K562 (cell line): ENCODE measurements around the gene PKIB. TPM values are rescaled to one million over a fixed set of nuclear protein-coding genes. Genes with fewer than 3 reads are reported as not detected.
A peak's percentile ranks its signal among the peaks of the same experiment; 100 is the strongest.

Experiments
- ATAC-seq: fragments of 200-7000 bp; cut with Tn5 transposase; 3 replicates; pipeline ENCODE4 v1.9.1; 2020; ENCODE audit warnings: moderate library complexity
- BruUV-seq: library from RNA; stranded (reverse); fragments of 400-500 nt; replicated peaks from 2 replicates; lab custom pipeline; 2021; lab: Mats Ljungman, UMichigan
- CTCF ChIA-PET: fragments of 300-600 bp; formaldehyde crosslinking; extraction: SDS; loops from one replicate; lab custom pipeline; 2021; ENCODE audit warnings: low intra/inter-chr PET ratio; lab: Yijun Ruan, JAX
- POLR2A ChIA-PET: fragments of 300-600, 350-650 bp; sonication (Branson Sonifier 250); formaldehyde crosslinking; extraction: SDS; loops from one replicate; lab custom pipeline; 2021; ENCODE audit warnings: antibody characterized with exemption, inconsistent platforms; lab: Yijun Ruan, JAX
- DNase-seq, 4 experiments: peaks; one replicate each; pipeline versions ENCODE4 v3.0.0 to v3.0.0-alpha.2; 2011 to 2018; ENCODE audit warnings: low spot score in 3 of 4, mixed read lengths in 3 of 4; ENCODE audit errors: extremely low read depth in 1 of 4
- FAIRE-seq: peaks from 2 replicates; lab custom pipeline; 2011; peaks lifted over from hg19 to GRCh38; lab: Jason Lieb, UNC
- H2AFZ ChIP-seq: 2 replicates; pipeline ENCODE4 v1.6.0; 2011; ENCODE audit warnings: low read depth, low read length, control low read depth, inconsistent platforms
- H3K27ac ChIP-seq: fragments of 200-600 bp; 3 replicates; pipeline ENCODE4 v1.8.0; 2011; ENCODE audit warnings: low read depth, mild to moderate bottlenecking, control low read depth, inconsistent platforms, low read length, moderate library complexity, mixed read lengths; ENCODE audit errors: extremely low read depth
- H3K27me3 ChIP-seq, 2 experiments: fragments of 300-600 bp in 1 of 2; 2 replicates in 1 of 2; 3 replicates in 1 of 2; pipeline versions ENCODE4 v1.6.0 to v1.8.0; 2011; ENCODE audit warnings: inconsistent platforms in 2 of 2, low read length in 2 of 2, mild to moderate bottlenecking in 1 of 2, mixed read lengths in 1 of 2, moderate library complexity in 1 of 2; ENCODE audit not compliant: control insufficient read depth in 2 of 2, insufficient read depth in 2 of 2
- H3K36me3 ChIP-seq: fragments of 300-600 bp; 3 replicates; pipeline ENCODE4 v1.8.0; 2011; ENCODE audit warnings: mild to moderate bottlenecking, low read length, inconsistent platforms; ENCODE audit not compliant: control insufficient read depth, insufficient read depth
- H3K4me1 ChIP-seq, 2 experiments: fragments of 200-600 bp in 1 of 2; replicated peaks in 1 of 2; 2 replicates in 1 of 2; 3 replicates in 1 of 2; pipeline versions ENCODE4 v1.5.1 to v1.8.0; 2011; ENCODE audit warnings: inconsistent platforms in 2 of 2, low read length in 2 of 2, mild to moderate bottlenecking in 1 of 2, mixed read lengths in 1 of 2, moderate library complexity in 1 of 2; ENCODE audit not compliant: control insufficient read depth in 2 of 2, insufficient read depth in 2 of 2
- H3K4me2 ChIP-seq: 2 replicates; pipeline ENCODE4 v1.6.1; 2011; ENCODE audit warnings: low read length, control low read depth, inconsistent platforms, mixed read lengths; ENCODE audit not compliant: insufficient read depth
- H3K4me3 ChIP-seq: fragments of 200-600 bp; sonication (generic), shearing (Covaris generic); 2 replicates; pipeline ENCODE4 v1.5.1; 2016; ENCODE audit warnings: control low read depth, inconsistent platforms
- H3K79me2 ChIP-seq: fragments of 200-600 bp; 3 replicates; pipeline ENCODE4 v1.8.0; 2011; ENCODE audit warnings: low read length, inconsistent platforms; ENCODE audit not compliant: control insufficient read depth, insufficient read depth
- H3K9ac ChIP-seq, 2 experiments: 2 replicates each; pipeline versions ENCODE4 v1.6.0 to v1.6.1; 2011; ENCODE audit warnings: low read depth in 2 of 2, low read length in 2 of 2, control low read depth in 1 of 2, inconsistent platforms in 1 of 2, mild to moderate bottlenecking in 1 of 2, mixed read lengths in 1 of 2; ENCODE audit not compliant: insufficient read depth in 1 of 2
- H3K9me1 ChIP-seq: one replicate; pipeline ENCODE4 v1.6.0; 2011; ENCODE audit warnings: inconsistent platforms, mild to moderate bottlenecking, low read length, moderate library complexity; ENCODE audit not compliant: control insufficient read depth, insufficient read depth
- H3K9me3 ChIP-seq: replicated peaks from 2 replicates; pipeline ENCODE4 v1.5.1; 2011; ENCODE audit warnings: low read depth, low read length, inconsistent platforms; ENCODE audit not compliant: control insufficient read depth, insufficient read depth
- H4K20me1 ChIP-seq: replicated peaks from 2 replicates; pipeline ENCODE4 v1.6.1; 2011; ENCODE audit warnings: low read length, inconsistent platforms, mixed read lengths; ENCODE audit not compliant: control insufficient read depth, insufficient read depth
- E2F3 ChIP-seq: fragments of 250-450 bp; sonication (Bioruptor Pico); IDR thresholded peaks from 2 replicates; pipeline ENCODE4 v1.4.0; 2020; ENCODE audit warnings: mild to moderate bottlenecking
- FOS ChIP-seq: IDR thresholded peaks from 3 replicates; pipeline ENCODE4 v1.6.1; 2011; ENCODE audit not compliant: insufficient read length; ENCODE audit errors: extremely low read depth
- MYNN ChIP-seq, 2 experiments: sonication (generic); formaldehyde crosslinking in 1 of 2; IDR thresholded peaks; 2 replicates each; pipeline versions ENCODE4 v1.5.0 to v1.6.1; 2016 to 2020; ENCODE audit warnings: antibody characterized with exemption in 1 of 2, missing genetic modification reagents in 1 of 2
- NR2C1 ChIP-seq, 2 experiments: fragments of 450-650 bp; IDR thresholded peaks; 2 replicates each; pipeline ENCODE4 v1.6.1; 2017; ENCODE audit warnings: mild to moderate bottlenecking in 2 of 2, antibody characterized with exemption in 1 of 2, inconsistent platforms in 1 of 2, missing compliant biosample characterization in 1 of 2, missing genetic modification characterization in 1 of 2
- OTX1 ChIP-seq: fragments of 450-650 bp; formaldehyde crosslinking; IDR thresholded peaks from 2 replicates; pipeline ENCODE4 v1.4.0; 2022; ENCODE audit warnings: mild to moderate bottlenecking
- PHF20 ChIP-seq: fragments of 450-650 bp; IDR thresholded peaks from 2 replicates; pipeline ENCODE4 v1.6.1; 2018; ENCODE audit not compliant: partially characterized antibody
- ZBTB8A ChIP-seq: fragments of 450-650 bp; IDR thresholded peaks from 2 replicates; pipeline ENCODE4 v1.6.1; 2018; ENCODE audit warnings: mild to moderate bottlenecking, moderate library complexity; ENCODE audit not compliant: partially characterized antibody
- ZNF584 ChIP-seq: fragments of 200-800 bp; sonication (Bioruptor generic); IDR thresholded peaks from 2 replicates; pipeline ENCODE4 v1.6.1; 2016; ENCODE audit warnings: low read depth, mild to moderate bottlenecking, missing genetic modification characterization, missing compliant biosample characterization
- WGBS: fragments of 100-300 bp; shearing (Covaris generic); methylation state at CpG from one replicate; pipeline ENCODE4 v1.1.6; 2016; ENCODE audit warnings: low coverage, mixed read lengths; ENCODE audit not compliant: insufficient coverage; ENCODE audit errors: missing lambda C conversion rate; 5-methylcytosine and 5-hydroxymethylcytosine counted together
- in situ Hi-C: fragments of 300-500 bp; cut with MboI; formaldehyde crosslinking; loops from 4 replicates; pipeline ENCODE4 v1.15.0; 2018; ENCODE audit warnings: inconsistent platforms, mixed read lengths
- intact Hi-C: fragments of 100-400 bp; cut with micrococcal nuclease; formaldehyde crosslinking; loops from 2 replicates; pipeline ENCODE4 v1.14.2; 2022
- polyA plus RNA-seq, 8 experiments: library from polyadenylated mRNA; depleted of rRNA in 4 of 8; stranded (reverse) in 5 of 8; unstranded in 3 of 8; fragments of >200 nt; fragmentation: Nextera tagmentation in 2 of 8; fragmentation: Illumina TruSeq in 1 of 8; extraction: Ambion mirVana in 2 of 8; extraction: Trizol in 1 of 8; gene quantifications; 2 replicates each; pipeline versions ENCODE4 v1.2.1 to v1.2.3, GENCODE V29; 2011 to 2014; ENCODE audit warnings: inconsistent platforms in 1 of 8, missing spikeins in 1 of 8
- total RNA-seq, 7 experiments: library from RNA; depleted of rRNA in 6 of 7; stranded (reverse); fragments of >200 nt in 6 of 7; fragmentation: Illumina TruSeq in 2 of 7; extraction: Trizol in 2 of 7; gene quantifications; 2 replicates each; pipeline versions ENCODE4 v1.2.1 to v1.2.3, GENCODE V29; 2011 to 2021; ENCODE audit warnings: low replicate concordance in 1 of 7
- TF ChIP-seq, protein P1 (sequence below): sonication (generic); formaldehyde crosslinking; IDR thresholded peaks from 2 replicates; pipeline ENCODE4 v1.8.0; 2022; ENCODE audit warnings: mild to moderate bottlenecking, missing genetic modification reagents
- TF ChIP-seq, protein P2 (sequence below): fragments of 150-350 bp; conservative IDR thresholded peaks from 2 replicates; pipeline ENCODE4 v1.6.1; 2014; ENCODE audit warnings: low read length
- TF ChIP-seq, protein P3 (sequence below): fragments of 450-650 bp; IDR thresholded peaks from 2 replicates; pipeline ENCODE4 v1.6.1; 2016; ENCODE audit warnings: borderline replicate concordance
- TF ChIP-seq, protein P4 (sequence below): fragments of 250-450 bp; sonication (Bioruptor Pico); IDR thresholded peaks from 2 replicates; pipeline ENCODE4 v1.9.0; 2021; ENCODE audit warnings: mild to moderate bottlenecking, inconsistent platforms

PKIB gene
- total and polyA plus RNA-seq, 9 of the 15 experiments (the other 6 are each of a cell fraction or from before 2014, with no cell fraction given), result 14.8 to 37.5 (median 27.4) TPM

DNA sequence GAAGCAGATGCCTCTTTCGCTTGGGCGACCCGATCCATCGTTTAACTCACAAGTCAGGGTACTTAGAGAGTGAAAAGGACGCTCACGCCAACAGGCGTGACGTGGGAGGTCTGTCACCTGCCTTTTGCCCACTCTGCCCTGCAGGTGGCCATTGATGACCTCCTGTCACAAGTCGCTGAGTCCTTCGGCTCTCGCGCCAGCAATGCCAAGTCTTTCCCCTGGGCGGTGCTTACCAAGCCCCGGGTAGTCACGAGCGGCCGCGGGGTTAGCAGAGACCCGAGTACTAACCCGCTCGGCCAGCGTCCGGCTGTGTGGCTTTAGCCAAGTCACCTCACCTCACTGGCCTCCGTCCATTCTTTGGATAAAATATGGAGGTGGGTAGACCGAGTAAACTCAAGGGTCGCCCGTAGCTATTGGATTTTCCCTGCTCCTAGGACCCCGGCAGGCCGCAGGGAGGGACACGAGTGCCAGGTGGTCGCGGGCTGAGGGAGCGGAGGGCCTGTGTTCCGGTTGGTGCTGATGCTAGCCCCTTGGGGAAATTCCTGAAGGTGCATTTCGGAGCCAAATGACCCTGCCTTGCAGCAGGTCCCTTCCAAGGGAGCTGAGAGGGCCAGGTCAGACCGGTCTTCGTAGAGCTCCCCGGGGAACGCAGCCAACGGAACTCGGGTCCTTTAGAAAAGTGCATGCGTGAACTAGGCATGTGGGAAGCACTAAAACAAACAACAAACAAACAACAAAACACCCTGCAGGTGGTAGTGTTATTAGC lies 668 bp downstream of the PKIB start:
- H3K9ac ChIP-seq, result peak overlapping the region in 1 of 2 experiments; percentile 82; a peak in 1 of 4 replicates
- DNase-seq (no peak), FAIRE-seq (no peak), ATAC-seq (peak; percentile 17; the same call in 1 of the 3 replicates)
- peaks cover 2 to 13% of the 10 kb centered on the region in 2 experiments; a peak in 3 of 5 replicates for H3K4me1 ChIP-seq
- no TSS peak for BruUV-seq
- intact Hi-C loops, result no loop called here
- no peaks in the 10 kb centered on the region for H3K9me1 ChIP-seq
- no peaks in the 10 kb centered on the region for H3K79me2 ChIP-seq
- no peaks in the 10 kb centered on the region for H3K9me3 ChIP-seq
- H3K27me3 ChIP-seq, result no peaks in the 10 kb centered on the region; a peak in 1 of 5 replicates
- in situ Hi-C loops, result no loop called here
- peak overlapping the region; percentile 67 for H2AFZ ChIP-seq
- H4K20me1 ChIP-seq, result no peaks in the 10 kb centered on the region
- no peak overlapping the region for H3K27ac ChIP-seq
- WGBS, result 49% methylated on average over 40 of the region's 42 CpGs
- H3K36me3 ChIP-seq, result no peaks in the 10 kb centered on the region
- peak overlapping the region; percentile 70 for H3K4me2 ChIP-seq
- CTCF ChIA-PET, result no interaction called here
- H3K4me3 ChIP-seq, result peak overlapping the region; percentile 30; the same call in 1 of the 2 replicates
- POLR2A ChIA-PET, result no interaction called here
- TF ChIP-seq FOS (no peak), PHF20 (no peak), E2F3 (CRISPR knock-in tag) (no peak), MYNN (IDR thresholded peaks at IDR 0.05) (no peak), MYNN (CRISPR knock-in tag; IDR thresholded peaks at IDR 0.05) (no peak), ZNF584 (CRISPR knock-in tag) (no peak), OTX1 (no peak), NR2C1 (IDR thresholded peaks at IDR 0.05) (no peak), NR2C1 (tag; IDR thresholded peaks at IDR 0.05) (no peak), ZBTB8A (no peak)
- TF ChIP-seq, protein P1, sequence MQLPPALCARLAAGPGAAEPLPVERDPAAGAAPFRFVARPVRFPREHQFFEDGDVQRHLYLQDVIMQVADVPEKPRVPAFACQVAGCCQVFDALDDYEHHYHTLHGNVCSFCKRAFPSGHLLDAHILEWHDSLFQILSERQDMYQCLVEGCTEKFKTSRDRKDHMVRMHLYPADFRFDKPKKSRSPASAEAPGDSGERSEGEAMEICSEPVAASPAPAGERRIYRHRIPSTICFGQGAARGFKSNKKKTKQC (CRISPR knock-in tag), result no peak
- TF ChIP-seq, protein P2, sequence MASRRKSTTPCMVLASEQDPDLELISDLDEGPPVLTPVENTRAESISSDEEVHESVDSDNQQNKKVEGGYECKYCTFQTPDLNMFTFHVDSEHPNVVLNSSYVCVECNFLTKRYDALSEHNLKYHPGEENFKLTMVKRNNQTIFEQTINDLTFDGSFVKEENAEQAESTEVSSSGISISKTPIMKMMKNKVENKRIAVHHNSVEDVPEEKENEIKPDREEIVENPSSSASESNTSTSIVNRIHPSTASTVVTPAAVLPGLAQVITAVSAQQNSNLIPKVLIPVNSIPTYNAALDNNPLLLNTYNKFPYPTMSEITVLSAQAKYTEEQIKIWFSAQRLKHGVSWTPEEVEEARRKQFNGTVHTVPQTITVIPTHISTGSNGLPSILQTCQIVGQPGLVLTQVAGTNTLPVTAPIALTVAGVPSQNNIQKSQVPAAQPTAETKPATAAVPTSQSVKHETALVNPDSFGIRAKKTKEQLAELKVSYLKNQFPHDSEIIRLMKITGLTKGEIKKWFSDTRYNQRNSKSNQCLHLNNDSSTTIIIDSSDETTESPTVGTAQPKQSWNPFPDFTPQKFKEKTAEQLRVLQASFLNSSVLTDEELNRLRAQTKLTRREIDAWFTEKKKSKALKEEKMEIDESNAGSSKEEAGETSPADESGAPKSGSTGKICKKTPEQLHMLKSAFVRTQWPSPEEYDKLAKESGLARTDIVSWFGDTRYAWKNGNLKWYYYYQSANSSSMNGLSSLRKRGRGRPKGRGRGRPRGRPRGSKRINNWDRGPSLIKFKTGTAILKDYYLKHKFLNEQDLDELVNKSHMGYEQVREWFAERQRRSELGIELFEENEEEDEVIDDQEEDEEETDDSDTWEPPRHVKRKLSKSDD, result no peak
- TF ChIP-seq, protein P3, sequence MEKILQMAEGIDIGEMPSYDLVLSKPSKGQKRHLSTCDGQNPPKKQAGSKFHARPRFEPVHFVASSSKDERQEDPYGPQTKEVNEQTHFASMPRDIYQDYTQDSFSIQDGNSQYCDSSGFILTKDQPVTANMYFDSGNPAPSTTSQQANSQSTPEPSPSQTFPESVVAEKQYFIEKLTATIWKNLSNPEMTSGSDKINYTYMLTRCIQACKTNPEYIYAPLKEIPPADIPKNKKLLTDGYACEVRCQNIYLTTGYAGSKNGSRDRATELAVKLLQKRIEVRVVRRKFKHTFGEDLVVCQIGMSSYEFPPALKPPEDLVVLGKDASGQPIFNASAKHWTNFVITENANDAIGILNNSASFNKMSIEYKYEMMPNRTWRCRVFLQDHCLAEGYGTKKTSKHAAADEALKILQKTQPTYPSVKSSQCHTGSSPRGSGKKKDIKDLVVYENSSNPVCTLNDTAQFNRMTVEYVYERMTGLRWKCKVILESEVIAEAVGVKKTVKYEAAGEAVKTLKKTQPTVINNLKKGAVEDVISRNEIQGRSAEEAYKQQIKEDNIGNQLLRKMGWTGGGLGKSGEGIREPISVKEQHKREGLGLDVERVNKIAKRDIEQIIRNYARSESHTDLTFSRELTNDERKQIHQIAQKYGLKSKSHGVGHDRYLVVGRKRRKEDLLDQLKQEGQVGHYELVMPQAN, result no peak
- TF ChIP-seq, protein P4, sequence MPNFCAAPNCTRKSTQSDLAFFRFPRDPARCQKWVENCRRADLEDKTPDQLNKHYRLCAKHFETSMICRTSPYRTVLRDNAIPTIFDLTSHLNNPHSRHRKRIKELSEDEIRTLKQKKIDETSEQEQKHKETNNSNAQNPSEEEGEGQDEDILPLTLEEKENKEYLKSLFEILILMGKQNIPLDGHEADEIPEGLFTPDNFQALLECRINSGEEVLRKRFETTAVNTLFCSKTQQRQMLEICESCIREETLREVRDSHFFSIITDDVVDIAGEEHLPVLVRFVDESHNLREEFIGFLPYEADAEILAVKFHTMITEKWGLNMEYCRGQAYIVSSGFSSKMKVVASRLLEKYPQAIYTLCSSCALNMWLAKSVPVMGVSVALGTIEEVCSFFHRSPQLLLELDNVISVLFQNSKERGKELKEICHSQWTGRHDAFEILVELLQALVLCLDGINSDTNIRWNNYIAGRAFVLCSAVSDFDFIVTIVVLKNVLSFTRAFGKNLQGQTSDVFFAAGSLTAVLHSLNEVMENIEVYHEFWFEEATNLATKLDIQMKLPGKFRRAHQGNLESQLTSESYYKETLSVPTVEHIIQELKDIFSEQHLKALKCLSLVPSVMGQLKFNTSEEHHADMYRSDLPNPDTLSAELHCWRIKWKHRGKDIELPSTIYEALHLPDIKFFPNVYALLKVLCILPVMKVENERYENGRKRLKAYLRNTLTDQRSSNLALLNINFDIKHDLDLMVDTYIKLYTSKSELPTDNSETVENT, result no peak
